Measurements from ENCODE around the gene IST1. TPM values are rescaled to one million over a fixed set of nuclear protein-coding genes. Genes with fewer than 3 reads are reported as not detected.

IST1 gene
- total RNA-seq, 1 donor from 2014 or later, result 157 TPM

DNA sequence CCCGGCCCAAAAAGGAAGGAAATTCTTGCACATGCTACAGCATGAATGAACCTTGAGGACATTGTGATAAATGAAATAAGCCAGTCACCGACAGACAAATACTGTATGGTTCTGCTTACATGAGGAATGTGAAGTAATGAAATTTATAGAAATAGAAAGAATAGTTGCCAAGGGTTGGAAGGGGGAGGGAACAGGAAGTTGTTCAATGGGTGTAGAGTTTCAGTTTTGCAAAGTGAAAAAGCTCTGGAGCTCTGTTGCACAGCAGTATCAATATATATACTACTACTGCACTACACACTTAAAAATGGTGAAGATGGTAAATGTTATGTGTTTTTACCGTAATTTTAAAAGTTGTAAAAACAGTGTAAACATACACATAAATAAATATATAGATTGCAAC is 61.2 kb downstream of the IST1 start:
- no peak for TF ChIP-seq CTCF (IDR thresholded peaks at IDR 0.05; ENCODE audit: insufficient read depth, low read length, severe bottlenecking)
- DNase-seq (ENCODE audit: low read depth) (peak; percentile 20), FAIRE-seq (no peak)
- H3K27me3 ChIP-seq (ENCODE audit: control insufficient read depth, insufficient read depth, low read length), result no peaks in the 10 kb centered on the region
- H3K36me3 ChIP-seq (ENCODE audit: control insufficient read depth, insufficient read depth, low read length), result no peaks in the 10 kb centered on the region
- no peak overlapping the region for H3K4me3 ChIP-seq (ENCODE audit: low read depth, low read length)

GRCh38 chr16:71961066-71962039 is 66.0 kb downstream of the IST1 start:
- Histone ChIP-seq H3K36me3 (ENCODE audit: control insufficient read depth, insufficient read depth, low read length) (no peaks in the 10 kb centered on the region), H3K27me3 (ENCODE audit: control insufficient read depth, insufficient read depth, low read length) (no peaks in the 10 kb centered on the region), H3K4me3 (ENCODE audit: low read depth, low read length) (no peak overlapping the region)
- DNase-seq (ENCODE audit: low read depth) (peak; percentile 75), FAIRE-seq (no peak)
- peak; percentile 83 for TF ChIP-seq CTCF (IDR thresholded peaks at IDR 0.05; ENCODE audit: insufficient read depth, low read length, severe bottlenecking)

GRCh38 chr16:71963125-71963875 is 68.0 kb downstream of the IST1 start:
- Histone ChIP-seq H3K27me3 (ENCODE audit: control insufficient read depth, insufficient read depth, low read length) (no peaks in the 10 kb centered on the region), H3K4me3 (ENCODE audit: low read depth, low read length) (no peak overlapping the region), H3K36me3 (ENCODE audit: control insufficient read depth, insufficient read depth, low read length) (no peaks in the 10 kb centered on the region)
- DNase-seq (ENCODE audit: low read depth) (no peak), FAIRE-seq (no peak)
- TF ChIP-seq CTCF (IDR thresholded peaks at IDR 0.05; ENCODE audit: insufficient read depth, low read length, severe bottlenecking), result no peak

- TF ChIP-seq CTCF (IDR thresholded peaks at IDR 0.05; ENCODE audit: insufficient read depth, low read length, severe bottlenecking), result no peak
- Histone ChIP-seq H3K27me3 (ENCODE audit: control insufficient read depth, insufficient read depth, low read length) (no peaks in the 10 kb centered on the region), H3K4me3 (ENCODE audit: low read depth, low read length) (no peak overlapping the region), H3K36me3 (ENCODE audit: control insufficient read depth, insufficient read depth, low read length) (no peaks in the 10 kb centered on the region)
- DNase-seq (ENCODE audit: low read depth) (no peak), FAIRE-seq (no peak)
Measured at GRCh38 chr16:71965223-71965622, 69.9 kb downstream of the IST1 start.

DNA sequence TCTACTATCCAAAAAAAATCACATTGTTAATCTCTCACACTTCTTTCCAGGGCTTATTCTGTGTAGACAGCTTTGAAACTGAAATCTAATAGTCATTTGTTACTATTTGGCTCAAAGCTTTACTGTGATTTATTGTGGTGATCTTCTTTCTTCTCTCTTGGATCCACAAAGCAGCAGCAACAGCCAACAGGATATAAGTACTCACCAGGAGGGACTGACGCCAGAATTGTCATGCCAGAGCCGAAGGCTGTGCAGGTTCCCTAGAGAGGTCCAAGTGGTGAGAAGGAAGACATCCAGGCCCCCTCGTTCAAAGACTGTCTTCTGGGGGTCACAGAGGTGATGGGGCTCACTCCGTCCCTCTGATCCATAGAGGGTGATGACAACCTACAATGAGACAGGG is 71.6 kb downstream of the IST1 start:
- FAIRE-seq (no peak), DNase-seq (ENCODE audit: low read depth) (no peak)
- Histone ChIP-seq H3K4me3 (ENCODE audit: low read depth, low read length) (no peak overlapping the region), H3K36me3 (ENCODE audit: control insufficient read depth, insufficient read depth, low read length) (no peaks in the 10 kb centered on the region), H3K27me3 (ENCODE audit: control insufficient read depth, insufficient read depth, low read length) (no peaks in the 10 kb centered on the region)
- TF ChIP-seq CTCF (IDR thresholded peaks at IDR 0.05; ENCODE audit: insufficient read depth, low read length, severe bottlenecking), result no peak

Measured in bronchial epithelial cell (primary cell).